GM12801 (cell line): ENCODE measurements around the gene DUSP10.

ENCODE experiments used
- TF ChIP-seq, protein P1 (sequence below): IDR thresholded peaks from one replicate; pipeline ENCODE4 v1.5.1; 2011; ENCODE audit warnings: control low read depth; ENCODE audit not compliant: insufficient read length; ENCODE audit errors: extremely low read depth

Gene DUSP10

DNA sequence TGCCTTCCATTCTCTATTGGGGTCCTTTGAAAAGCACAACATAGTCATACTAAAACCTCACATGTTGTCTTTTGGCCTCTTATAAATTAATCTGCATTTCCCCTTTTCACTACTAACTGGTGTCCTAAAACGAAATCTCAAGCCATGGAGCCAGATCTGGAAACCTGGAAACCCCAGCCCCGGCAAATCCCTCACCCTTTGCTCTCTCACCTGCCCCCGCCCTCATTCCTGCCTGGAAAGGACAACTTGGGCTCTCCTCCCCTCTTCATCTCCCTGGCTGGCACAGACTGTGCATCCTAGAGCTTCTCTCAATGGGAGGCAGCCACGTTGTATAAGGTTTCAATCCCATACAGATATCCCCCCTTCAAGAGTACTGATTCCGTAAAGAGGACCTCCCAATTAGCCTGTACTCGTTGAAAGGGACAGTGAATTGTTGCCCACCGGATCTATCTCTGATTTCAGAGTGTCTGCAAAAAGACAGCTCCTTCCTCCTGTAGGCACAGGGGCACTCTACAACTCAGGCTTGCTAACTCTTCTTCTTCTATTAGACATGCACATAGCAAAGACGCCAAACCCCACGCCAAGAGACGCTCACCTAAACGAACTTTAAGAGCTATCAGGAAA, 1.4 kb downstream of the DUSP10 start:
- TF ChIP-seq, protein P1, sequence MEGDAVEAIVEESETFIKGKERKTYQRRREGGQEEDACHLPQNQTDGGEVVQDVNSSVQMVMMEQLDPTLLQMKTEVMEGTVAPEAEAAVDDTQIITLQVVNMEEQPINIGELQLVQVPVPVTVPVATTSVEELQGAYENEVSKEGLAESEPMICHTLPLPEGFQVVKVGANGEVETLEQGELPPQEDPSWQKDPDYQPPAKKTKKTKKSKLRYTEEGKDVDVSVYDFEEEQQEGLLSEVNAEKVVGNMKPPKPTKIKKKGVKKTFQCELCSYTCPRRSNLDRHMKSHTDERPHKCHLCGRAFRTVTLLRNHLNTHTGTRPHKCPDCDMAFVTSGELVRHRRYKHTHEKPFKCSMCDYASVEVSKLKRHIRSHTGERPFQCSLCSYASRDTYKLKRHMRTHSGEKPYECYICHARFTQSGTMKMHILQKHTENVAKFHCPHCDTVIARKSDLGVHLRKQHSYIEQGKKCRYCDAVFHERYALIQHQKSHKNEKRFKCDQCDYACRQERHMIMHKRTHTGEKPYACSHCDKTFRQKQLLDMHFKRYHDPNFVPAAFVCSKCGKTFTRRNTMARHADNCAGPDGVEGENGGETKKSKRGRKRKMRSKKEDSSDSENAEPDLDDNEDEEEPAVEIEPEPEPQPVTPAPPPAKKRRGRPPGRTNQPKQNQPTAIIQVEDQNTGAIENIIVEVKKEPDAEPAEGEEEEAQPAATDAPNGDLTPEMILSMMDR, result no peak

DNA sequence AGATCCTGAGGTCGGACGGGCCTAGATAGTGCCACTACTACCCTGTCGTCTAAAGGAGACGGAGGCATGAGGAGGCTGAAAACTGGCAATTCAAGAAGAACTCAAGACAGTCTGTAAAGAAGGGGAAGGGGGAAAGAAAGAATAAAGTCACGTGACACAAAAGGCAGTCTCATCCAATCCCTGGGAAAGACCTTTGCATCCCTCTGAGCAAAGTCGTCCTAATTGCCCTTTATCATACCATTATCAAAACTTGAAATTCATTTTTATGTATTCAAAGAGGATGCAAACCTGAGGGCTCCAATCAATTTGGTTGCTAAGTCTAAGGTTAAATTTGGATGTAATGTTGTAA, 2.2 kb downstream of the DUSP10 start:
- TF ChIP-seq, protein P1, result no peak

DNA sequence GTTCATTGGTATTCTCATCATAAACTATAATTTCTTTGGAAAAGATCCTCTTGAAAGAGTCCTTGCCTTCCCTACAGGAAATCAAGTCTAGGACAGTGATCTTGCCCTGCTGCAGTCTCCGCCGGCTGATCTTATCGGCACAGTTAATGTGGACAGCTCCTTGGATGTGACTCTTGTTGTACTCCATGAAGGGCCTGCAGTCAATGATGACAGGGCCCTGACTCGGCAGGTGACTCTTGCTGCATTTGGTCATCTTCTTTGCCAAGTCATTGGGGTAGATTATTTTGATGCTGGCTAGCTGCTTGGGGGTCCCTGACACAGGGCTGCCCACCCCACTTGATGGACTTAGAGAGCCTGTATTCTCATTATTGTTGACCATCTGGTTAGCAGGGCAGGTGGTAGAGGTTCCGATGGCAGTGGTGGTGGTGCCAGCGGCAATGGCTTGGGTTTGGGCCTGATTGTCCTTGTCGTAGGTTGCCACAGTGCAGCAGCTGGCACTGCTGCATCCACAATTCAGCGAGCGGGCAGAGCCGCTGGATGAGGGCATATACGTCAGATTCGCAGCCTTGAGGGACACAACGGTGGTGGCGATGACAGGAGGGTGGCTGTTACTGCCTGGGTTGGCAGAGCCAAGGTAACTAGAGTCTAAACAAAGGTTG, 2.7 kb downstream of the DUSP10 start:
- TF ChIP-seq, protein P1, result no peak

DNA sequence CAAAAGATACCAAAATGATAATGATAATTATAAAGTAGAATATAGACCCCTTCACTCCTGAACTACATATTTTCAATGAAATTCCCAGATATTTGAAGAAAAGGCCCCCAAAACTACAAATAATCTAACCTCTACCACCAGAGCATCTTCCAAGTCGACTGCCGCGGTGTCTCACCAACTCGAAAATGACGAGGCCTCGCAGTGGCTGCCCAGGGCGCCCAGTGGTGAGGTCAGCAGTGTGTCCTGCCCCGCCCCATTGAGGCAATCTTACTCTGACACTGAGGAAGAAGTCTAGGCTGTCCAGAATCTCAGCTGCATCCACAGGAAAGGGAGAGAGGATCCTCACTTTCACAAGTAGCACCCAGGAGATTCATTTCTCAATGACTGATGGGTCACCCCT, 5.2 kb downstream of the DUSP10 start:
- TF ChIP-seq, protein P1, result no peak

DNA sequence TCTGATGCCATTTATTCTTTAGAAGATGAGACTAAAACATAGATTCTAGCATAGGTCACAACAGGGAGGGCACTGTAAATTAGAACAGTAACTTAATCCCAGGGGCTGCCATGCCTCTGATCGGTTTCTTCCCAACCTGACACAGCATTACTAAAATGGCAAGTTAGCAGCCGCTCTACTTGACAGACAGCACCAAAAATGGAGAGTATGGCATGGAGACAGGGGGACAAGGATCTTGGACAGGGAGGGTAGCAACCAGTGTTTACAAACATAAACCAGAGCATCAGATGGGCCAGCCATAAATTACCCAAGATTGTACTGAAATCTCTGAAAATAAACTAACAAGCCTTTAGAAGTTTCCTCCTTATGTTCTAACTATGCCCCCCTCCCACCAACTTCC, 5.9 kb downstream of the DUSP10 start:
- TF ChIP-seq, protein P1, result no peak

DNA sequence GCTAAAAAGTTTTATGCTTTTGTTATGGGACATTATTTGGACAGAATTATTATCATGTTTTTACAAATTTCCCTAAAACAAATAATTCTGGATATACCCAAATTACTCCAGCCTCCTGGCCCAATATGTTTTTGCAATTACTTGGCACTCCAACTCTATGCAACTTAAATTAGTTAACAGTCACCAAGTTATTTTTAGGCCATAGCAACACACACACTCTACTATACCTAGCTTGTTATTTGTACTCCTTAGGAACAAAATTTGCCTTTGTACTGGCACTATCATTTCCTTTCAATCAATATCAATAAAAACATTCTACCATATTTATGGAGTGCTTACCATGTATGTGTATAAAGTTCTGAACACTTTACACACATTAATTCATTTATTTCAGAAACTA, 7.7 kb downstream of the DUSP10 start:
- TF ChIP-seq, protein P1, result no peak

DNA sequence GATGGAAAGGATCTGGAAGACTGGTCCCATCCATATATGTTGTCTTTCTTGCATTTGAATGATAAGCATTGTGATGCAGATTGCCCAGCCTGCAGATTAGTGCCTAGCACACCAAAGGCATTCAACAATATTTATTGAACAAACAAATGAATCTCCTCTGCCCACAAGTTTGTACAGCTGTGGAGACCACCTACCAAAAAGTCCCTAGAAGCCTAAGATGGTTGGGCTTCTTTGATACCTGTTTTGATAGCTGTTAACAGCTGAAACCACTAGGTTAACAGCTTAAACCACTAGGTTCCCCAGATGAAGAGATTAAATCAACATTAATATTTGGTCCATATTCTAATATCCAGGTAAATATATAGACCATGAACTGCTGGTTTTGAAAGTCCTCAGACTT, 9.8 kb downstream of the DUSP10 start:
- TF ChIP-seq, protein P1, result no peak
